GM23338 (cell line): ENCODE results near the gene GNS. TPM values are rescaled to one million over a fixed set of nuclear protein-coding genes. Genes with fewer than 3 reads are reported as not detected.

Experiments used
- ATAC-seq: fragments of 200-7000 bp; cut with Tn5 transposase; 3 replicates; pipeline ENCODE4 v1.9.1; 2020
- DNase-seq: peaks from one replicate; pipeline ENCODE4 v3.0.0-alpha.2; 2015; ENCODE audit warnings: low spot score
- H2AFZ ChIP-seq: fragments of 200-600 bp; sonication (generic); 2 replicates; pipeline ENCODE4 v1.8.0; 2016; ENCODE audit warnings: antibody characterized with exemption, mild to moderate bottlenecking, moderate library complexity
- H3F3A ChIP-seq: fragments of 200-600 bp; sonication (generic); replicated peaks from 2 replicates; pipeline ENCODE4 v1.8.0; 2017; ENCODE audit warnings: antibody characterized with exemption, mixed run types, low read depth
- H3K27ac ChIP-seq: fragments of 200-600 bp; sonication (generic); 2 replicates; pipeline ENCODE4 v1.6.1; 2016; ENCODE audit warnings: low read depth
- H3K27me3 ChIP-seq: fragments of 200-600 bp; sonication (generic); 2 replicates; pipeline ENCODE4 v1.8.0; 2016; ENCODE audit warnings: mild to moderate bottlenecking, mixed run types, moderate library complexity; ENCODE audit not compliant: insufficient read depth
- H3K36me3 ChIP-seq: fragments of 200-600 bp; sonication (generic); 2 replicates; pipeline ENCODE4 v1.8.0; 2016; ENCODE audit warnings: mild to moderate bottlenecking; ENCODE audit not compliant: insufficient read depth
- H3K4me1 ChIP-seq: fragments of 200-600 bp; sonication (generic); 2 replicates; pipeline ENCODE4 v1.8.0; 2016; ENCODE audit warnings: mild to moderate bottlenecking, moderate library complexity; ENCODE audit not compliant: insufficient read depth
- H3K4me2 ChIP-seq: fragments of 200-600 bp; sonication (generic); 2 replicates; pipeline ENCODE4 v1.7.1; 2017; ENCODE audit warnings: mixed run types
- H3K4me3 ChIP-seq: fragments of 200-600 bp; sonication (generic); 2 replicates; pipeline ENCODE4 v1.6.1; 2016; ENCODE audit warnings: mixed run types
- H3K79me2 ChIP-seq: fragments of 200-600 bp; sonication (generic); replicated peaks from 2 replicates; pipeline ENCODE4 v1.8.0; 2017; ENCODE audit warnings: mild to moderate bottlenecking; ENCODE audit not compliant: insufficient read depth
- H3K9me2 ChIP-seq: fragments of 200-600 bp; sonication (generic); 2 replicates; pipeline ENCODE4 v1.8.0; 2017; ENCODE audit not compliant: insufficient read depth
- H4K20me1 ChIP-seq: fragments of 200-600 bp; sonication (generic); replicated peaks from 2 replicates; pipeline ENCODE4 v1.8.0; 2017; ENCODE audit warnings: mild to moderate bottlenecking; ENCODE audit not compliant: insufficient read depth
- H3K27ac Mint-ChIP-seq: 2 replicates; pipeline ENCODE4 v1.8.0; 2020; ENCODE audit warnings: inconsistent platforms, mild to moderate bottlenecking, moderate library complexity, mixed read lengths
- H3K27me3 Mint-ChIP-seq: 3 replicates; pipeline ENCODE4 v1.8.0; 2022; ENCODE audit warnings: low read depth, mild to moderate bottlenecking, moderate library complexity, mixed read lengths, inconsistent platforms; ENCODE audit not compliant: insufficient read depth, poor library complexity
- H3K36me3 Mint-ChIP-seq: 3 replicates; pipeline ENCODE4 v1.8.0; 2021; ENCODE audit warnings: low read depth, mild to moderate bottlenecking, inconsistent platforms, moderate library complexity, mixed read lengths
- H3K4me1 Mint-ChIP-seq: 3 replicates; pipeline ENCODE4 v1.8.0; 2020; ENCODE audit warnings: mild to moderate bottlenecking, inconsistent platforms, mixed read lengths
- H3K4me3 Mint-ChIP-seq: 3 replicates; pipeline ENCODE4 v1.8.0; 2021; ENCODE audit warnings: moderate library complexity, mild to moderate bottlenecking, inconsistent platforms, mixed read lengths
- H3K9me3 Mint-ChIP-seq: 3 replicates; pipeline ENCODE4 v1.8.0; 2020; ENCODE audit warnings: moderate library complexity, mild to moderate bottlenecking, inconsistent platforms, mixed read lengths
- ETS1 ChIP-seq: IDR thresholded peaks from 2 replicates; pipeline ENCODE4 v1.6.1; 2016; ENCODE audit warnings: antibody characterized with exemption
- EZH2 ChIP-seq: fragments of 200-600 bp; sonication (generic); IDR thresholded peaks from one replicate; pipeline ENCODE4 v1.8.0; 2017; ENCODE audit warnings: antibody characterized with exemption, mild to moderate bottlenecking, low read depth; ENCODE audit not compliant: unreplicated experiment
- EZH2phosphoT487 ChIP-seq: fragments of 200-600 bp; sonication (generic); IDR thresholded peaks from one replicate; pipeline ENCODE4 v1.8.1; 2018; ENCODE audit warnings: antibody characterized with exemption; ENCODE audit not compliant: unreplicated experiment
- JUNB ChIP-seq: IDR thresholded peaks from one replicate; pipeline ENCODE4 v1.6.1; 2016; ENCODE audit warnings: antibody characterized with exemption; ENCODE audit not compliant: unreplicated experiment
- NANOG ChIP-seq: IDR thresholded peaks from 2 replicates; pipeline ENCODE4 v1.6.1; 2016; ENCODE audit warnings: antibody characterized with exemption, borderline replicate concordance
- POLR2AphosphoS5 ChIP-seq: IDR thresholded peaks from 2 replicates; pipeline ENCODE4 v1.6.1; 2016; ENCODE audit warnings: antibody characterized with exemption, low read depth
- REST ChIP-seq: IDR thresholded peaks from one replicate; pipeline ENCODE4 v1.6.1; 2018; ENCODE audit warnings: antibody characterized with exemption; ENCODE audit not compliant: unreplicated experiment
- ZNF114 ChIP-seq: fragments of 250-450 bp; sonication (Bioruptor Pico); IDR thresholded peaks from 2 replicates; pipeline ENCODE4 v1.5.0; 2020; ENCODE audit warnings: mild to moderate bottlenecking, moderate library complexity
- ZNF462 ChIP-seq: fragments of 250-450 bp; sonication (Bioruptor Pico); IDR thresholded peaks from 2 replicates; pipeline ENCODE4 v1.5.0; 2020; ENCODE audit warnings: mild to moderate bottlenecking, moderate library complexity
- polyA plus RNA-seq: library from polyadenylated mRNA; unstranded; fragments of >200 nt; fragmentation: Nextera tagmentation; extraction: Ambion mirVana; gene quantifications from 2 replicates; pipeline ENCODE4 v1.2.1, GENCODE V29; 2016
- total RNA-seq: library from RNA; depleted of rRNA; stranded (reverse); fragments of >200 nt; shearing (Covaris generic); gene quantifications from 2 replicates; pipeline ENCODE4 v1.2.3, GENCODE V29; 2014

GNS gene
- total and polyA plus RNA-seq, 2 experiments from 2014 or later, result 12.3 to 34.9 TPM

GRCh38 chr12:64740646-64741045 is 18.6 kb downstream of the GNS start (continued):
- TF ChIP-seq ETS1, result no peak
- TF ChIP-seq JUNB, result no peak
- no peak for TF ChIP-seq ZNF462 (CRISPR knock-in tag)
- TF ChIP-seq NANOG, result no peak
- no peak for TF ChIP-seq EZH2

- Mint-ChIP-seq H3K36me3 (peaks cover 62% of the 10 kb centered on the region), H3K27ac (no peak overlapping the region), H3K9me3 (no peaks in the 10 kb centered on the region; the same call in 2 of the 3 replicates), H3K27me3 (no peaks in the 10 kb centered on the region), H3K4me3 (no peak overlapping the region), H3K4me1 (peaks cover 4% of the 10 kb centered on the region; the same call in 2 of the 3 replicates)
- H3K9me2 ChIP-seq, result no peaks in the 10 kb centered on the region
- no peaks in the 10 kb centered on the region for H3F3A ChIP-seq
- no peak overlapping the region for H3K27ac ChIP-seq
- H3K4me3 ChIP-seq, result no peak overlapping the region
- no peak overlapping the region for H3K4me2 ChIP-seq
- DNase-seq (no peak), ATAC-seq (no peak)
- no peaks in the 10 kb centered on the region for H3K4me1 ChIP-seq
- H3K27me3 ChIP-seq, result no peaks in the 10 kb centered on the region
- H2AFZ ChIP-seq, result no peak overlapping the region
- no peaks in the 10 kb centered on the region for H4K20me1 ChIP-seq
- peaks cover 38% of the 10 kb centered on the region; the same call in 1 of the 2 replicates for H3K36me3 ChIP-seq
- no peaks in the 10 kb centered on the region for H3K79me2 ChIP-seq
- TF ChIP-seq REST (no peak), ETS1 (no peak), EZH2phosphoT487 (no peak), JUNB (no peak), ZNF114 (no peak), NANOG (no peak), POLR2AphosphoS5 (no peak)
Measured at GRCh38 chr12:64739778-64740177, 19.4 kb downstream of the GNS start.
